ENCODE data around the gene EGLN3. TPM values are rescaled to one million over a fixed set of nuclear protein-coding genes. Genes with fewer than 3 reads are reported as not detected.

Gene EGLN3
- total and polyA plus RNA-seq, 2 donors (not counting 3 experiments of a cell fraction or from before 2014, with no cell fraction given), result 0.20 TPM; not detected in 1

GRCh38 chr14:33930439-33930838 is 20.4 kb downstream of the EGLN3 start:
- no peak for TF ChIP-seq FOS (IDR thresholded peaks at IDR 0.05; ENCODE audit: borderline replicate concordance, insufficient read depth, low read length)
- no peak for TF ChIP-seq GATA2 (IDR thresholded peaks at IDR 0.05; ENCODE audit: insufficient read depth, insufficient read length, low read depth, low read length)
- TF ChIP-seq POLR2A (IDR thresholded peaks at IDR 0.05; ENCODE audit: low read depth, low read length), result no peak
- no peak for TF ChIP-seq POLR2AphosphoS5 (IDR thresholded peaks at IDR 0.05; ENCODE audit: insufficient read depth, low read depth, low read length)
- TF ChIP-seq CTCF (IDR thresholded peaks at IDR 0.05; ENCODE audit: extremely low read depth in 1 of 2, insufficient read depth in 1 of 2, low read depth in 1 of 2, low read length in 2 of 2), result no peak
- TF ChIP-seq JUN (IDR thresholded peaks at IDR 0.05; ENCODE audit: borderline replicate concordance, insufficient read depth, insufficient read length, low read depth), result no peak
- no peak for TF ChIP-seq MYC (IDR thresholded peaks at IDR 0.05; ENCODE audit: low read depth, low read length)
- TF ChIP-seq, protein P1, sequence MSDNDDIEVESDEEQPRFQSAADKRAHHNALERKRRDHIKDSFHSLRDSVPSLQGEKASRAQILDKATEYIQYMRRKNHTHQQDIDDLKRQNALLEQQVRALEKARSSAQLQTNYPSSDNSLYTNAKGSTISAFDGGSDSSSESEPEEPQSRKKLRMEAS (IDR thresholded peaks at IDR 0.05; ENCODE audit: insufficient read depth, insufficient read length), result no peak
- no peak for TF ChIP-seq EZH2 (IDR thresholded peaks at IDR 0.05; ENCODE audit: borderline replicate concordance, low read depth, low read length, severe bottlenecking)
- Histone ChIP-seq H4K20me1 (replicated peaks; ENCODE audit: control insufficient read depth, extremely low read depth, insufficient read depth, low read length) (no peaks in the 10 kb centered on the region), H3K4me1 (ENCODE audit: control insufficient read depth, extremely low read depth, insufficient read depth, low read length) (peaks cover 10% of the 10 kb centered on the region), H3K79me2 (ENCODE audit: control insufficient read depth, insufficient read depth, low read length) (no peaks in the 10 kb centered on the region), H3K9me1 (replicated peaks; ENCODE audit: control insufficient read depth, extremely low read depth, insufficient read depth, low read length) (no peaks in the 10 kb centered on the region), H3K36me3 (ENCODE audit: control insufficient read depth in 2 of 2, extremely low read depth in 1 of 2, insufficient read depth in 2 of 2, low read length in 2 of 2) (no peaks in the 10 kb centered on the region), H3K4me2 (ENCODE audit: insufficient read depth, low read length) (no peak overlapping the region), H3K27ac (ENCODE audit: insufficient read depth, low read depth, low read length) (no peak overlapping the region), H2AFZ (ENCODE audit: low read depth, low read length) (no peak overlapping the region), H3K4me3 (replicated peaks in 1 of 3; ENCODE audit: insufficient read depth in 1 of 3, low read depth in 1 of 3, low read length in 3 of 3) (no peak overlapping the region), H3K9ac (replicated peaks; ENCODE audit: extremely low read depth, insufficient read depth, low read length) (no peak overlapping the region), H3K9me3 (replicated peaks; ENCODE audit: control insufficient read depth, insufficient read depth, low read length) (no peaks in the 10 kb centered on the region), H3K27me3 (ENCODE audit: control insufficient read depth in 2 of 2, insufficient read depth in 2 of 2, low read length in 2 of 2) (peaks cover 7 to 13% of the 10 kb centered on the region in 2 experiments)
- DNase-seq (ENCODE audit: low read depth, low spot score), result no peak
- dilution Hi-C loops (cut with MboI; ENCODE audit: extremely low pct_ligation_motif_present, low sequenced_read_pairs), result no loop called here
- no TSS peak for BruUV-seq (replicated peaks)
- no peak for FAIRE-seq
- ChIA-PET POLR2A (no interaction called here), CTCF (no interaction called here)
- intact Hi-C loops (cut with micrococcal nuclease), result no loop called here

All from endothelial cell of umbilical vein (primary cell).